ENCODE results near the gene SLC22A17.
"Not testable (repeated sequence)": the region's sequence is repeated elsewhere in the genome, so short reads cannot be mapped to it uniquely, and the experiment has no call there.

SLC22A17 gene

DNA sequence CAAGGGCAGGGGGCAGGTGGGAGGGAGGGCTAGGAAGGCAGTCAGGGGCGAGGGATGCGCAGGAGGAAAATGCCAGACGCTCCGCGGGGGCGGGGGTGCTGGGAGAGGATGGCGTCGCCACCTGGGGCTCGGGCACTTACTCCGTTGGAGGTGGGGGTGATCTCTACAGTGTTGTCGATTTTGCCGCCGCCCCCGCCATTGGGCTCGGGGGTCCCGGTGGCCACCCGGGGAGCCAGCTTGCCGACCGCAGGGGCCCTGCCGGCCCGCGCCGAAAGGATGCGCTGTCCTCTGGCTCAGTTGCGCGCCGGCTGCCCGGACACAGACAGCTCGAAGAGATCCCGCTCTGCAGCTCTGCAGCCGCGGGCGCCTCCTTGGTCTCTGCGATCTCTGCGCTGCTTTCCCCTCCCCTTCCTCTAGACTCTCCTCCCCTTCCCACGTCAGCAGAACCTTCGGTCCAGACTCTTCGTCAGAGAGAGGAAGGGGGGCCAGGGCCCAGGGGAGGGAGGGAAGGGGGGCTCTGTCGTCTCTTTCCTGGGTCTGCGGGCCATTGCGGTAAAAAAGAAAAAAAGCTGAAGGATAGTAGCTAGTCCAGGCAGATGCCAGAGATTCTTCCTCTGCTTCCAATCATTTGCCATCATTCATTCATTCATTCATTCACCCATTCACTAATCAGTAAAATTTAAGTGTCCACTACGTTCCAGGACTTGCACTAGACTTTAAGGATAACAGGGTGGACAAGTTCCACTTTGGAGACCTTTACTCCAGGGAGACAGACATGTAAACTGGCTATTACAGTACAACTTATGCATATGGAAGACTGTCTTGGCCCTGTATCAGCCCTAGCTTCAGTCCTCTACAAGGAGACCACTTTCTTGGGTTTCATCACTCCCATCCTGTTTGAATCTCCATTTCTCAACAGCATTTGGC is at the start of gene SLC22A17:
TSS of gene SLC22A17 (minus strand) at position 382 of the 927 bp plus-strand sequence.
- peak; percentile 28 for DNase-seq (ENCODE audit: low read depth)

DNA sequence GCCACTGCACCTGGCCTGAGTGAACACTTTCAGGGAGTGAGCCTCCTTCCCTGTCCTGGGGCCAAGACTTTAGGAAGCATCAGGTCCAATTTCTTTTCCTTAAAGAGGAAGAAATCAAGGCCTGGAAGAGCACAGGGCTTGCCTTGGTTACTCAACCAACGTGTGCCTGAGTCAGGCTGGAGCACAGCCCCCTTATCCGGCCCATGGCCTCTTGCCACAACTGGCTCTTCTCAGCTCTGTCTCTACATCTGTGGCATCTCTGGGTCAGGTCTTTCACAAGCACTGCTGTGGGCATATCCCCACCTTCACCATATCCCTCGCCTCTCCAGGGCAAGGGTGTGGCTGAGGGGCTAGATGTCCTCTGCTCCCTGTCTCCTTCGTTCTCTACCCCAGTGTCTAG is 48.6 kb upstream of the SLC22A17 start:
- DNase-seq (ENCODE audit: low read depth) = no peak

DNA sequence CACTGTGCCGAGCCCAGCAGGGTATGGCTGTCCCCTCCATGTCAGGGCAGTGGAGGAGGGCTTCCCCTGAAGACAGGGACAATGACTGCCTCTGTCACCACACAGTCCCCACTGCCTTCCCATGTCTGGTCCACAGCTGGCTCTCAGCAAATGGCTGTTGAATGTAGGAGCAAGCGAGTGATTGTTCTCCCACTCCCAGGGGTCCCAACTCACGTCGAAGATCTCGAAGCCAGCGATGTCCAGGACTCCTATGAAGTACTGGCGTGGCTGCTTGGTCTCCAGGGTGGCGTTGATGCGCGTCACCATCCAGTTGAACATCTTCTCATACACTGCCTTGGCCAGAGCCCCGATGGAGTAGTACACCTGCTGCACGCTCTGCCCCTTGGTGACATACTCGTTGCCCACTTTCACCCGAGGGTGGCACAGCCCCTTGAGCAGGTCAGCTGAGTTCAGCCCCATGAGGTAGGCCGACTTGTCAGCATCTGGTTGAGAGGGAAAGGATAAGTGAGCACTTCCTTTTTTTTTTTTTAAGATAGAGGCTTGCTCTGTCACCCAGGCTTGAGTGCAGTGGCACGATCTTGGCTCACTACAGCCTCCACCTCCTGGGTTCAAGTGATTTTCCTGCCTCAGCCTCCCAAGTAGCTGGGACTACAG is 47.9 kb upstream of the SLC22A17 start:
- DNase-seq (ENCODE audit: low read depth) = not testable (repeated sequence)

DNA sequence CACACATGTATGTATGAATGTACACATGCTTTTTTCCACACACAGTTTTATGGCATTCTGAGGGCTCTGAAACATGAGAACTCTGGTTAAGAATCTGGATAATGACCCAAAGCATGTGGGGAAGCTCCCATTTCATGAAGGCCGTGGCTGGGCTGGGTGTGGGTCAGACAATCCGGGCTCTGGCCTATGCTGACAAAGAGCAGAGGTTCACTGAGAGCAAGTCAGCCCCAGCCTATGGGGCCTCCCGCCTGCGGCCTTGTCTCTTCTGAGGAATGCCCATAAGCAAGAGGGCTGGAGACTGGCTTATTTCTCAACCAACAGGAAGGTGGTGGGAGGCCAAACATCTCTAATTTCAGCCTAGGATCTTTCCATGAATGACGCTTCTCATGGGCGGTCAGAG is 46.9 kb upstream of the SLC22A17 start:
- no peak for DNase-seq (ENCODE audit: low read depth)

DNA sequence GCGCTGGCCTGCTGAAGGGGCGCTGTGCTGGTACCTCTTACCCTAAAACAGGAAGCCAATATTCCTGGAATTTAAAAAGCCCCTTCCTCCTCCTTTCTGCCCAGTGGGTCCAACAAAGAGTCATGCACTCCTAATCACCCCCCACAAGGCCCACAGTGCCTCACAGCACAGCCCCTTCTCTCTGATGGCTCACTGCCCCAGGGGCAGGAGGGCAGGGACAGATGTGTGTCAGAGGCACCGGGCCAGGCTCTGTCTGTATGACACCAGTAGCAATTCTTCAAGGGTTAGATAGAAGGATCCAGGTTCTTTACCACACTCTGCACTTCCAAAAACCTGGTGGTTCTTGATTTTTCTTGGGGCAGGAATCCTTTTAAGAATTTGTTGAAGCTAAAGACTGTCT is 46.4 kb upstream of the SLC22A17 start:
- DNase-seq (ENCODE audit: low read depth) = no peak

DNA sequence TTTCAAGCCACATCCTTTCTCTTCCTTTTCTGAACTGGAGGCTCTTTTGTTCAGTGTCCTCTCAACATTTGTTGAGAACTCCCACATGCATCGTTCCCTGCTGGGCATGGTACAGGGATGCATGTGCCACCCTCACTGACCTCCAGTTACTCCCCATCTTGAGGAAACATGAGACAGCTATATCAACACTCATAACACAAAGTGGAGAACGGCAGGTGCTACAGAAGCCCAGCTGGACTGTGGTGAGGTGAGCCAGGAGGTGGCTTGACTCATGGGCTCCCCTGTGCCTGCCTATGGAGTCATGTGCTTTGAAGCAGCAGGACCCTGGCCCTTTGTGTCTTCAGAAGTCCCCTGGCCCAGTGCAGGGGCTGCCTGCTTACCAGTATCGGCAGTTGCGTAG is 45.7 kb upstream of the SLC22A17 start:
- no peak for DNase-seq (ENCODE audit: low read depth)

DNA sequence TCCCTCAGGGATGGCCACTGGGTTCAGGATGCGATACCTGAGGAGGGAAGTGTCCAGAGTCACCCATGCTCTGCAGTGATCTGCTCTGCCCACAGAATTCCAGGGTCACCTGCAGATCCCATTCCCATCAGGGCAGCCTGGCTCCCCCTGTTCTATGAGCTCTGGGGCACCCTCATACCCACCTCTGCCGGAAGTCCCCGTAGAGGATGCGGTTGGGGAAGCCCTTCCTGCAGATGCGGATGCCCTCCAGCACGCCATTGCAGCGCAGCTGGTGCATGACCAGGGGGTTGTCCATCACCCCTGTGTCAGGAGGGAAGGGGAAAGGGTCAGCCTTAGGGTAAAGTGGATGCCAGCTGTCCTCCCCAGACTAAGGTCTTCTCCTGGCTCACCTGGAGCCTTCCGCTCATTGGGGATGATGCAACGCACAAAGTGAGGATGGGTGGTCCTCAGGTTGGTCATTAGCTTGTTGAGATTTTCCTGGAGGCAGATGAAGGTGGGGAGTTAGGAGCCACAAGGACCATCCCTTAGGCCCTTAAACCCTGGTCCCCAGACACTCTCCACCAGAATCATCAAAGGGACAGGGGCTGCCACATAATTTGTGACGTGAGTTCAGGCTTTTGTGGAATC is 44.2 kb upstream of the SLC22A17 start:
- no peak for DNase-seq (ENCODE audit: low read depth)

DNA sequence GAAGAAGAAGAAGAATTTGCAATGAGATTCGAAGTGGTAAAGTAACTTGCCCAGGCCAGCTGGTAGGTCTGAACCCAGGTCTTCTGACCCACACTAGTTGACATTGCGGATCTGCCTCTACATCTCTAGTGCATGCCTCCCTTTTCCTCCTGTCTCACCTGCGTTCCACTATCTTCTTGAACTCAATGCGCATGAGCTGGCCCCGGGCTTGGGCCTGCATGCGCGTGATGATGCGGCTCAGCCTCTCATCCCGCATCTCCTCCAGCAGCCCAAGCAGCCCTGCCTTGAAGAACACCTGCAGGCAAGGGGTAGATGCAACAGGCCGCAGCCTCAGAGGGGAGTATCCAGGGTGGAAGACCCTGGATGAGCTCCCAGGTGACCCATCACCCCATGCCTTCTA is 43.4 kb upstream of the SLC22A17 start:
- DNase-seq (ENCODE audit: low read depth) = no peak

DNA sequence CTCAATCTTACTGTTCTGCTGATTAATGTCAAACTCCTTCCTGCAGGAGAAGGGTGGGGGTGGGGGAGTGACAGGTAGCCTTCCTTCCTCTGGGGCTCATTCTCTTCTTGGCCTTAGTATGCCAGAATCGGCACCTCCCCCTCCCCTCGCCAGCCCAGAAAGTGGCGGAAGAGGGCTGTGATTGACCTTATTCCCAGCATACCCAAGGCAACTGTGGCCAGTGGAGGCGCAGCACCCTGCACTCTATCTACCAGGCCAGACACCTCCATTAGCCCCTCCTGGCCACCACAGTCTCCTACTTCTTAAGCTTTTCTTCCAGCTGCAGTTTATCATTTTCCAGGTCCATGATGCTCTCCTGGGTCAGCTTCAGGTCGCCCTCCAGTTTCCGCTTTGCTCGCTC is 39.9 kb upstream of the SLC22A17 start:
- no peak for DNase-seq (ENCODE audit: low read depth)

DNA sequence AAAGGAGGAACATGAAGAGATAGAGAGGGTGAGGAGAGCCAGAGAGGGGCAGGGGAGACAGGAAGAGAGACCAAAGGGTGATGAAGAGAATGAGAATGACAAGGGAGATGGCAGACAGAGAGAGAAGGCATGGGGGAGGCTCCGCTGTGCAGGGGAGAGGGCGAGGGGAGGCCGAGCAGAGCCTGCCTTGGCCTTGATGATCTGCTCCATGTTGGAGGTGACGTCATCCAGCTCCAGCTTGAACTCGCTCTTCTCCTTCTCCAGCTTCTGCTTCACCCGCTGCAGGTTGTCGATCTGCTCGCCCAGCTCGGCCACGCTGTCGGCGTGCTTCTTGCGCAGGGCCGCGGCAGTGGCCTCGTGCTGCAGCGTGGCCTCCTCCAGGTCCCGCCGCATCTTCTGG is 37.2 kb upstream of the SLC22A17 start:
- not testable (repeated sequence) for DNase-seq (ENCODE audit: low read depth)

DNA sequence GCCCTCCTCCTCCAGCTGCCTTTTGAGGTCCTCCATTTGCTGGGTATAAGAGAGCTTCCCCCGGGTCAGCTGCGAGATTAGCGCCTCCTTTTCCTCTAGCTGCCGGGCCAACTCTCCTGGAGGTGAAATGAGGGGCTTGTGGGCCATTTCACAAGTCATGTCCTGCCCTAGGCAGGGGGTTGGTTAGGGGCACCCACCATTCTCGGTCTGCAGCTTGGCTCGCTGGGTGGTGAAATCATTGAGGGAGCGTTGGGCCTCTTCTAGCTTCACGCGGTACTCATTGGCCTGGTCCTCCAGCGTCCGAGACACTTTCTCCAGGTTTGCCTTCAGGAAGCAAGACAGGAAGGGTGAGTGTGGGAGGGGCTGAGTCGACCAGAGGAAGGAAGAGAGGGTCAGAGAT is 36.7 kb upstream of the SLC22A17 start:
- no peak for DNase-seq (ENCODE audit: low read depth)

DNA sequence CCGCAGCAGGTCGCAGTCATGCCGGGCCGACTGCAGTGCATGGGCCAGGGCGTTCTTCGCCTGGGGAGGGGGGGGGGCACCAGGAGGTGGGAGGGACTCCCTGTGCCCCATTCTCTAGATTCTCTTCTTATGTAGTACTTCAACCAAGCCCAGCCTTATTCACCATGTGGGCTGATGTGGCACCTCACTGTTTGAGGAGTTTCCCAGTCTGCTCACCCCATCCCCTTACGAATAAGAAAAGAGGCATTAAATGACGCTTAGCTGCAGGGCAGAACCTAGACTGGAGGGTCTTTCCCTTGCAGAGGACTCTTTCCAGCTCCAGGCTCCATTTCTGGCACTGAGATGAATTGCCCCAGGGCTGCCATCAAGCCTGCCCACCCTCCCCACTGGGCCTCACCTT is 36.3 kb upstream of the SLC22A17 start:
- DNase-seq (ENCODE audit: low read depth) = no peak

DNA sequence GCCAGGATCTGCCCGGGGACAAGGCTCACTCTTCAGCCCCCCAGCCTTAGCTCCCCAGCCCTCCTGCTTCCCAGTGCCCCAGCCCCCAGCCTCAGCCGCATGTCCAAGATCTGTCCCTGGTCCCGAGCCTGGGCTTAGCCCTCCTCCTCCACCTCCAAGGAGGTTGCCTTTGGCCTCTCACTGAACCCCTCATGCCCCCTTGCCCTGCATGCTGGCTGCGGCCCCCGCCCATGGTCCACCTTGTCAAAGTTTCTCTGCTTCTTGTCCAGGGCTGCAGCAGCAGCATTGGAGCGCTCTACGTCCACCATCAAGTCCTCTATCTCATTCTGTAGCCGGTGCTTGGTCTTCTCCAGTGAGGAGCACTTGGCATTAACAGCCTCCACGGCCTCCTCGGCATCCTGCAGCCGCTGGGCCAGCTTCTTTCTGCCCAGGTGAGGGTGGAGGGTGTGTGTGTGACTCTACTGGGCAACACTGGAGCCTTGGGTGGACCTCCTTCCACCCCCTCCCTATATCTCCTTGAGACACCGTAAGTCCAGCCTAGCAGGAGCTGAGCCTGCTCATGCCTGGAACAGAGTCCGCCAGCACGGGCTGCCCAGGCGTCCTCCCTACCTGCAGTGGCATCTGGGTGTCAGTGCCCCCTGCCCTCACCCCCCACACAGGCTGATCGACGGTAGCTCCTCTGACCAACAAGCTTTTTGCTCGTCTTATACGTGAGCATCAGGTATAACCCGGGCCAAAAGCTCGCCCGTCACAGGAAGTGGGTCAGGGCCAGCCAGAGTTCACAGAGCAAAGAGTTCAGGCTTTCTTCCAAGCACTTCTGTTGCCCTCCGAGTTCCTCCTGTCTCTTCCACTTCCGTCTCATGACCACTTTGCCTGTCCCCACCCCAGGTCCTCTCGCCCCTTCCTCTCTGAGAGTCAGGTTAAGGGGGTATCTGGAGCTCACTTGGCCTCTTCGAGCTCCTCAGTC is 35.5 kb upstream of the SLC22A17 start:
- no peak for DNase-seq (ENCODE audit: low read depth)

DNA sequence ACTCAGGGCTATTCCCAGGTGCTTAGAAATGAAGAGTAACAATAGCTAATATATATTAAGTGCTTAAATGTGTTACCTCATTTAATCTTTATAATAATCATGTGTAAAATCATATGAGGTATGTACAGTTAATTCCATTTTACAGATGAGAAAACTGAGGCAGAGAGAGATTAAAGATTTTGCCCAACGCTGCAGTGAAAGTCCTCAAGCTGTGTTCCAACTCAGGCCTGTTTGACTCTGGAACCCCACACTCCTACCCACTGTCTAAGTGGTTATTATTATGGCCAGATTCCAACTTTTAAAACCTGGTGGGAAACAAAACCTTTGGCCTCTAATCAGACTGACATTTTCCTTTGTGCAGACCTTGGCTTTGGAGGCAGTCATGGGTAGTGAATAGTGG is 34.3 kb upstream of the SLC22A17 start:
- DNase-seq (ENCODE audit: low read depth) = no peak

DNA sequence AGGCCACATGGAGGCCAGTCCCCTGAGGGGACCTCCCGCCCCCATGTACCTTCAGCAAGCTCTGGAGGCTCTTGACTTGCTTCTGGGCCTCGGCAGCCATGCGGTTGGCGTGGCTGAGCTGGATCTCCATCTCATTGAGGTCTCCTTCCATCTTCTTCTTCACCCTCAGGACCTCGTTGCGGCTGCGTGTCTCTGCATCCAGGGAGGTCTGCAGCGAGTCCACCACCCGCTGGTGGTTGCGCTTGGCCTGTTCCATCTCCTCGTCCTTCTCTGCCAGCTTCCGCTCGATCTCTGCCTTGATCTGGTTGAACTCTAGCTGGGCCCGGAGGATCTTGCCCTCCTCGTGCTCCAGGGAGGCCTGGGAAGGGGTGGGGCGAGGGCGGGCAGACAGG is 33.6 kb upstream of the SLC22A17 start:
- not testable (repeated sequence) for DNase-seq (ENCODE audit: low read depth)

DNA sequence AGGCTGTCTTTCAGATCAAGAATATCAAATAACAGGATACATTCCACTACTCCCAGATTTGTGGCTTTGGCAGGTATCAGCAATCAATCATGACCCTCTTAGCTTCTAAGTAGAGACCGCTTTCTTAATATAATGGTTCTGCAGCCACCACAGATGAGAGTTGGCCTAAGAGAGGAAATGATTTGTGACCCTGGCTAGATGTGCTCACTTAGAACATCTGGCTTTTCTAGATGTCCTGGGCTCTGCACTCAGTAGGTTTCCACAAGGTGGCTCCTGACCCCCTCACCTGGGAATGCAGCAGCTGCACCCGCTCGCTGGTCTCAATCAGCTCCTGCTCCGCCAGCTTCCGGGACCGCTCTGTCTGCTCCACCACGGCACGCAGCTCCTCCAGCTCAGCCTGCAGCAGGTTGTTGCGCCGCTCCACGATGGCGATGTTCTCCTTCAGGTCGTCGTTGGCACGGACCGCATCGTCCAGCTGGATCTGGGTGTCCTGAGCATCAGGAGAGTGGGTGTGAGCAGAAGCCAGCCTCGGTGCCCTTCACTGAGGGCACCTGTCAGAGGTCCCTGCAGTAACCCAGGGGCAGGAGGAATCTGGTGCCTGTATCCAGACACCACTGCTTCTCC is 33.1 kb upstream of the SLC22A17 start:
- no peak for DNase-seq (ENCODE audit: low read depth)

DNA sequence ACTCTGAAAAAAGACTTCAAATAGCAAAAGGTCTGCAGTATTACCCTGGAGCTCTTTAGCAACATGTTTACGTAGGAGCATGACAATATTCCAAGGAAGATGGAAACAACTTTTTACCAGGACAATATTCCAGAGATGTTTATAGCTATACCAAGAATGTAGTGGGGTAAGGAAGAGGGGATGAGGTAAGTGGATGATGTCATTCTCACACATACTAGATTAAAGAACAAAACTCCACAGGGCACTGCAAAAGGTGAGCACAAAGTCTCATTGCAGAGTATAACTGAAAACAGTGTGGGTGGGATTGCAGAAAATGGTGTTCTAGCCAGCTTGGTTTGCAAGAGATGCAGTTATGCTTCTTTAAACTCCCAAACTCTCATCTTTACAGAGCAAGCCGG is 32.6 kb upstream of the SLC22A17 start:
- DNase-seq (ENCODE audit: low read depth) = no peak

DNA sequence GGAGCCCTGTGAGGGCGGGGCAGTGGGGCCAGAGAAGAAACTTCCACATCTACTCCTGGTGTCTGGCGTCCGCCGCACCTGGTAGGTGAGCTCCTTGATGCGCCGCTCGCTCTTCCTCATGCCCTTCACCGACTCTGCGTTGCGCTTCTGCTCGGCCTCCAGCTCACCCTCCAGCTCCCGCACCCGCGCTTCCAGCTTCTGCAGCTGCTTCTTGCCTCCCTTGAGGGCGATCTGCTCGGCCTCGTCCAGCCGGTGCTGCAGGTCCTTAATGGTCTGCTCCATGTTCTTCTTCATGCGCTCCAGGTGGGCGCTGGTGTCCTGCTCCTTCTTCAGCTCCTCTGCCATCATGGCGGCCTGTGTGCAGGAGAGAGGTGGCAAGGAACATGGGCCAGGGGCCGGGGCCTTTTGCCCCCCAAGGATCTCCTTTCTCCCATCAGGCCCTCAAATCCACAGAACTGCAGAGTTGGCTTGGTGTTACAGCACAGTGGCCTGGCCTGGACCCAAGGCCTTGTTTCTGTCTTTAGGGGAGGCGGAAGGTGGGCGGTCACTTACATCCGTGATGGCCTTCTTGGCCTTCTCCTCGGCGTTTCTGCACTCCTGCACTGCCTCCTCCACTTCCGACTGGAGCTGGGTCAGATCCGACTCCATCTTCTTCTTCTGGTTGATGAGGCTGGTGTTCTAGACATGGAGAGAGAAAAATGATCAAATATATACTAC is 31.8 kb upstream of the SLC22A17 start:
- DNase-seq (ENCODE audit: low read depth) = no peak

DNA sequence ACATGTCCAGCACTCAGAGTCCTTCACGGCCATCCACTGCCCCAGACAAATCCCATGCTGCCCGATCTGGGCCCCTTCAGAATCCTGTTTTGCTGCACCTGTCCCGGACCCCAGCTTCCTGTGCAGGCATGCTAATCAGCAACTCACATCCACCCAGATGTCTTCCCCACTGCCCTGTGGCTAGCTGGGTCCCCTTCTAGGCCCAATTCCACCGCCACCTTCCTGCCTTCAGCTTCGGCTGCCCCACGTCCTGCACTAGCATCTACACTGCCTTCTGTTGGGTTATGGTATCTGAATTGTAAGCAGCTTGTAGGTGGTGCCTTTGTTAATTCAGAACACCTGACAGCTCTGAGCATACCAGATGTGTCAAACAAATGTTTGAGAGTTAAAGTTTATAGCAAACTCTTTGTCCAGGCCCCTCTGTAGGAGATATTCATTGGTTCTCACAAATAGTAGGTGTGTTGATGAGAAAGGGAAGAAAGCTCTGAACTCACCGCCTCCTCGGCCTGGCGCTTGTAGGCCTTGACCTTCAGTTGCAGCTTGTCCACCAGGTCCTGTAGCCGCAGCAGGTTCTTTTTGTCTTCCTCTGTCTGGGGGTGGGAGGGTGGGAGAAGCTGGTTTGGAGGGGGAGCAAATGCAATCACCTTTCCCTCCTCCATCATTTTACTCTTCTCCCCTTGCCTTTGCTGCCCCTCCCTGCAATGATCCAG is 30.2 kb upstream of the SLC22A17 start:
- no peak for DNase-seq (ENCODE audit: low read depth)

DNA sequence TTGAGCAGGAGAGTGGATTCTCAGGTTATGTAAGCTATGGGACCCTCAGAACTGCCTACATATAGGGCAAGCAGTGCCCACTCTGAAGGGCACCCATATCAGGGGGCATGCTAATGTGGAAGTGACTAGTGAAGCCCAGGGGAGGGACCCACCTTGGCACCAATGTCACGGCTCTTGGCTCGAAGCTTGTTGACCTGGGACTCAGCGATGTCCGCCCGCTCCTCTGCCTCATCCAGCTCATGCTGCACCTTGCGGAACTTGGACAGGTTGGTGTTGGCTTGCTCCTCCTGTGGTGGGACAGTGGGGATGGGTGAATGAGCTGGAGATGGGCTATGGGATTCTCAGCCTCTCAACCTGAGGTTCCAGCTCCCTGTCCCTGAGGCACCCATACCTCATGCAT is 29.6 kb upstream of the SLC22A17 start:
- no peak for DNase-seq (ENCODE audit: low read depth)

Data from stimulated activated CD8-positive, alpha-beta memory T cell treated with anti-CD3 and anti-CD28 coated beads, Interleukin-12 subunit alpha, Interleukin-12 subunit beta, amount 100 ng/mL, for 1 hour (primary cell).